Measurements from ENCODE around the gene CPXM1. TPM values are rescaled to one million over a fixed set of nuclear protein-coding genes. Genes with fewer than 3 reads are reported as not detected.

Gene CPXM1
- polyA plus RNA-seq, 2 donors, result 0.28 to 2.5 TPM

DNA sequence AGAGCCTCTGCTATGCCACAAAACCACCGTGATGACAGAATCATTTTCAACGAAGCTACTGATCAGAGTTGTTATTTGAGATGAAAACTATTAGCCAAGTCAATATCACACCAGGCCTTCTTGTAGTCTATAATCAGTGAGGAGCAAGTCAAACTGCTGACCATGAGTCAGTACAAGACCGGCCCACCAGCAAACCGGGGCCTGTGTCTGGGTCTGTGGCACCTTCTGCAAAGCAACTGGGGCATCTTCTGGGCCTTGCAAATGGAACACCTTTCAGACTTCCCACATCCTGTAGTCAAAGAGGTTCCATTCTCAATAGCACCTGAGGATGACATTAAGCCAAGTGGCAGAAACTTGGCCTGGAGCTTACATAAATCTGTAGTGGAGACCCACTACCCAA is 38.5 kb downstream of the CPXM1 start:
- Histone ChIP-seq H3K27ac (ENCODE audit: low read depth in 2 of 2, low read length in 1 of 2) (no peak overlapping the region), H3K36me3 (ENCODE audit: control insufficient read depth in 2 of 2, insufficient read depth in 2 of 2, low read length in 1 of 2) (no peaks in the 10 kb centered on the region), H3K9me3 (ENCODE audit: control insufficient read depth in 2 of 2, insufficient read depth in 1 of 2, low read depth in 1 of 2, low read length in 1 of 2) (peaks cover 0 to 3% of the 10 kb centered on the region in 2 donors), H3K27me3 (ENCODE audit: control insufficient read depth in 1 of 2, insufficient read depth in 2 of 2, low read length in 2 of 2) (no peaks in the 10 kb centered on the region), H3K4me3 (ENCODE audit: low read depth in 1 of 2, low read length in 2 of 2) (no peak overlapping the region), H3K4me1 (ENCODE audit: control insufficient read depth in 2 of 2, insufficient read depth in 2 of 2, low read length in 1 of 2) (peaks cover 0 to 3% of the 10 kb centered on the region in 2 donors)
- 91 to 93% methylated on average over 4 of the region's 4 CpGs for WGBS, 2 donors

DNA sequence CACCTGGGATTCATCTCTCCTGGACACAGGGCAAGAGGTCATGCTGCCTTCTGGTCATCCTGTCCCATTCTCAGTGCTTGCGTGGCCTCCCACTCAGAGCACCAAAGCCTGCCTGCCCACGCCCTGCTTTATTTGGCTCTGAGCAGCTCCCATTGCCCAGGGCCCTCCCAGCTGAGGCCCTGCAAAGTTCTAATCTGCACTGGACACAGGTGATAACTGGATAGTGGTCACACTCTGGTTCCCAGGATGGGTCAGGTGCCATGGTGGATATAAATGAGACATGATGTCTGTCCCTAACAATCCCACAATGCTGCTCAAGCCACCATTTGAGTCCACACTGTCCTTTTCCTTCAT is 39.5 kb downstream of the CPXM1 start:
- Histone ChIP-seq H3K27ac (ENCODE audit: low read depth in 2 of 2, low read length in 1 of 2) (no peak overlapping the region), H3K36me3 (ENCODE audit: control insufficient read depth in 2 of 2, insufficient read depth in 2 of 2, low read length in 1 of 2) (no peaks in the 10 kb centered on the region), H3K4me1 (ENCODE audit: control insufficient read depth in 2 of 2, insufficient read depth in 2 of 2, low read length in 1 of 2) (peaks cover 0 to 4% of the 10 kb centered on the region in 2 donors), H3K9me3 (ENCODE audit: control insufficient read depth in 2 of 2, insufficient read depth in 1 of 2, low read depth in 1 of 2, low read length in 1 of 2) (peaks cover 0 to 3% of the 10 kb centered on the region in 2 donors), H3K4me3 (ENCODE audit: low read depth in 1 of 2, low read length in 2 of 2) (no peak overlapping the region), H3K27me3 (ENCODE audit: control insufficient read depth in 1 of 2, insufficient read depth in 2 of 2, low read length in 2 of 2) (no peaks in the 10 kb centered on the region)
- WGBS, 2 donors, result 92 to 94% methylated on average over 2 of the region's 2 CpGs

DNA sequence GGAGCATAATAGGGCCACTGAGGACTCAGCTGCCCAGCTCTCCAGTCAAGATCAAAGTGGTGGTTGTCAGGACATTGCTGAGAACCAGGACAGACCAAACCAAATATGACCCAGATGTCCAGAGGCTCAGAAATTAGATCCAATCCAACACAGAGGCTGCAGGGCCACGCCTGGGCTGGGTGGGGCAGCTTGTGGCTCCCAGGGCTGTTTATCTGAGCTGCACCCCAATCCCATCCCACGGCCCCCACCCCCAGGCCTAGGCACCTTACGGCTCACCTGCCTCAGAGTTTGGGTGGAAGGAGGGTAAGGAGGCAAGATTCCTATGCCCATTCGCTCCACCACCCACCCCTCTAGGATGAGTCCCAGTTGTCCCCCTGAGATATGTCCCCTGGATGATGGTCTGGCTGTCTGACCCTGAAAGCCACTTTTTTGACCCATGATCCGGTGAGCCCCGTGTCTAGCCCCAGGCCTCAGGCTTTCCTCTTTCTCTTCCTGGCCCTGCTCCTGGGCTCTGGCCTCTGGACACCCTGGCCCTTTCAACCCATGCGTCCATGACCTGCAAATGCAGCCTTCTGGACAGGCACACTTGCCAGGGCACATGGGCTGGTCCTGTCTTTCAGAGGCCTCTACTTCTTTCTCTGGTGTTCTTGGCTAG is 40.0 kb downstream of the CPXM1 start:
- Histone ChIP-seq H3K27me3 (ENCODE audit: control insufficient read depth in 1 of 2, insufficient read depth in 2 of 2, low read length in 2 of 2) (no peaks in the 10 kb centered on the region), H3K36me3 (ENCODE audit: control insufficient read depth in 2 of 2, insufficient read depth in 2 of 2, low read length in 1 of 2) (no peaks in the 10 kb centered on the region), H3K9me3 (ENCODE audit: control insufficient read depth in 2 of 2, insufficient read depth in 1 of 2, low read depth in 1 of 2, low read length in 1 of 2) (peaks cover 0 to 3% of the 10 kb centered on the region in 2 donors), H3K27ac (ENCODE audit: low read depth in 2 of 2, low read length in 1 of 2) (no peak overlapping the region), H3K4me3 (ENCODE audit: low read depth in 1 of 2, low read length in 2 of 2) (no peak overlapping the region), H3K4me1 (ENCODE audit: control insufficient read depth in 2 of 2, insufficient read depth in 2 of 2, low read length in 1 of 2) (peaks cover 0 to 4% of the 10 kb centered on the region in 2 donors)
- WGBS, 2 donors, result 75 to 76% methylated on average over 7 of the region's 7 CpGs

DNA sequence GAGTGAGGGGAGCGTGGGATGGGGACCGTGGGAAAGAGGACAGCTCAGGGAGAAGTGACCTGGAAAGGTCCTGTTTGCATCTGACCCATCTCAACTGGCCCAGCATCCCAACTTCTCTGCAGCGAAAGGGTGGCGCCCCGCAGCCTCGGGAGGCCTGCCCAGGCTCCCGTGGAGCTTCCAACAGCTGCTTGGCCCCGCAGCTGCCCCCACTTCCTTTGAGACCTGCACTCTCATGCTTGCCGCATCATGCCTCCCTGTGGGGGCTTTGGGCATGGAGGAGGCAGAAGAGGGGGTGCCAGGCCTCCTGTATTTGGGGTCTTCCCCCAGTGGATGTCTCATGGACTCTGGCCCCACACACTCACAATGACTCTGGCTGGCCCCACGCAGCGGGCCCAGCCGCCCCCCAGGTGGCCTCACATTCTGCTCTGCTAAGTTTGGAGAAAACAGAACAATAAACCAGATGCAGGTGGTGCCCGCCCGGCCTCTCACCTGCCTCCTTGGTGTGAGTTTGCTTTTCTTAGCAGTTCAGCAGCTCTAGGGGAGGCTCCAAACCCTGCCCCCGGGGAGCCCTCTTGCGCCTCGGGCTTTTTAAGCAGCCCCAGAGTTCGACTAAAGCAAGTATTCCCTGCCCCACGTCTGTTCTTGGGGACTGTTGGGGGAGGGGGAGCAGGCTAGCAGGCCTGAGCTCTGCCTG is 40.7 kb downstream of the CPXM1 start:
- WGBS, 2 donors, result 65 to 69% methylated on average over 19 of the region's 19 CpGs
- H3K4me3 ChIP-seq (ENCODE audit: low read depth in 1 of 2, low read length in 2 of 2), result no peak overlapping the region
- H3K36me3 ChIP-seq (ENCODE audit: control insufficient read depth in 2 of 2, insufficient read depth in 2 of 2, low read length in 1 of 2), result no peaks in the 10 kb centered on the region
- peaks cover 0 to 4% of the 10 kb centered on the region in 2 donors for H3K4me1 ChIP-seq (ENCODE audit: control insufficient read depth in 2 of 2, insufficient read depth in 2 of 2, low read length in 1 of 2)
- no peaks in the 10 kb centered on the region for H3K27me3 ChIP-seq (ENCODE audit: control insufficient read depth in 1 of 2, insufficient read depth in 2 of 2, low read length in 2 of 2)
- H3K9me3 ChIP-seq (ENCODE audit: control insufficient read depth in 2 of 2, insufficient read depth in 1 of 2, low read depth in 1 of 2, low read length in 1 of 2), result peaks cover 0 to 3% of the 10 kb centered on the region in 2 donors
- H3K27ac ChIP-seq (ENCODE audit: low read depth in 2 of 2, low read length in 1 of 2), result no peak overlapping the region

DNA sequence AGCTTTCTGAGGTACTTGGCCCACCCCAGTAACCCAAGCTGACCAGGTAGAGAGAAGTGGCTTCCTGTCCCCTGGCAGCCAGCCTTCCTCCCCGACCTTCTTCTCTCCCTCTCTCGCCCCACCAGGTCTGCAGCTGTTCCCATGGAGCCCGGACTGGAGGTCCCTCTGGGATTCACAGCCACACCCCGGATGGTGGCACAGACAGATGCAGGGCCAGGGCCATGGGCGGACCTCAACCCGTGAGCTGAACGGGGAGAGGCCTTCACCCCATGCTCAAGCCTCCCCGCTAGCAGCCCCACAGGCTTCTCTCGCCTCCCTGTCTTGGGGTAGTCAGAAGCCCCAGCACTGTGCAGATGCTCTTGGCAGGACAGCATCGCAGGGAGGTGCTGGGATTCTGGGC is 41.3 kb downstream of the CPXM1 start:
- H3K27me3 ChIP-seq (ENCODE audit: control insufficient read depth in 1 of 2, insufficient read depth in 2 of 2, low read length in 2 of 2), result no peaks in the 10 kb centered on the region

DNA sequence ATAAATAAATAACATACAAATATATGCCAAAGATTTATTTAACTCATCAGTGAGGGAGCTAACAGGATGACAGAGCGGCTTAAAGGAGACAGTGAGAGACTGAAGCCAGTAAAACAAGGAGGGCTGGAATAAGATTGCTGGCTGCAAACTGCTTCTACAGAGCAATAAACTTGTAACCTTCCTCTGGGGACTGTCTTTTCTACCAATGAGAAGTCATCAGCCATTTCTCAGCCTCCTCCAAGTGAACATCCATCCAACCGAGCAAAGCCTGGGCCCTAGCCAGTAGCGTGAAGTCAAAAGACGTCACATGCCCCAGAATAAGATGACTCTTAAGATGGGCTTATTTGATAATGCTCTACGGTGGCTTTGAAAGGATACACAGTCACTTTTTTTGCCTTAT is 42.5 kb downstream of the CPXM1 start:
- H3K9me3 ChIP-seq (ENCODE audit: control insufficient read depth in 2 of 2, insufficient read depth in 1 of 2, low read depth in 1 of 2, low read length in 1 of 2), result no peaks in the 10 kb centered on the region
- peaks cover 0 to 6% of the 10 kb centered on the region in 2 donors for H3K4me1 ChIP-seq (ENCODE audit: control insufficient read depth in 2 of 2, insufficient read depth in 2 of 2, low read length in 1 of 2)
- 83 to 84% methylated on average over 5 of the region's 5 CpGs for WGBS, 2 donors
- H3K36me3 ChIP-seq (ENCODE audit: control insufficient read depth in 2 of 2, insufficient read depth in 2 of 2, low read length in 1 of 2), result no peaks in the 10 kb centered on the region
- H3K4me3 ChIP-seq (ENCODE audit: low read depth in 1 of 2, low read length in 2 of 2), result no peak overlapping the region
- no peak overlapping the region for H3K27ac ChIP-seq (ENCODE audit: low read depth in 2 of 2, low read length in 1 of 2)
- H3K27me3 ChIP-seq (ENCODE audit: control insufficient read depth in 1 of 2, insufficient read depth in 2 of 2, low read length in 2 of 2), result no peaks in the 10 kb centered on the region

More for the DNA sequence above, 41.3 kb downstream of the CPXM1 start:
- Histone ChIP-seq H3K36me3 (ENCODE audit: control insufficient read depth in 2 of 2, insufficient read depth in 2 of 2, low read length in 1 of 2) (no peaks in the 10 kb centered on the region), H3K9me3 (ENCODE audit: control insufficient read depth in 2 of 2, insufficient read depth in 1 of 2, low read depth in 1 of 2, low read length in 1 of 2) (peaks cover 0 to 2% of the 10 kb centered on the region in 2 donors), H3K4me3 (ENCODE audit: low read depth in 1 of 2, low read length in 2 of 2) (no peak overlapping the region), H3K27ac (ENCODE audit: low read depth in 2 of 2, low read length in 1 of 2) (no peak overlapping the region), H3K4me1 (ENCODE audit: control insufficient read depth in 2 of 2, insufficient read depth in 2 of 2, low read length in 1 of 2) (peaks cover 0 to 4% of the 10 kb centered on the region in 2 donors)
- 86 to 87% methylated on average over 10 of the region's 10 CpGs for WGBS, 2 donors

DNA sequence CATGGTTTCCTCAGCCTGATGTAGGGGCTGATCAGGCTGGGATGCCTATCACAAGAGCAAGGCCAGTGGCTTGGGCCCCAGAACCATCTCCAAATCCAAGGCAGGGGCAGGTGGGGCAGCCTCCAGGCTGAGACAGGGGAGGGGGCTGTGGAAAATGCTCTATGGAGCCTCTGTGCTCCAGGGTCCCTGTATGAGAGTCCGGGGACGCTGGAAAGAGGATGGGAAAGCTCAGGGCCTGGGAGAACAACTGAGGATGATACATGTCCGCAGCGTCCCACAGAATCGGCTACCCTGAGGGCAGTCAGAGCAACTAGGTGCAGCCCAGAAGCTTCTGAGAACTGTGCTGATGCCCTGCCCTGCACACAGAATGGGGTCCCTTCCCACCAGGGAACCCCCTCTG is 43.4 kb downstream of the CPXM1 start:
- Histone ChIP-seq H3K36me3 (ENCODE audit: control insufficient read depth in 2 of 2, insufficient read depth in 2 of 2, low read length in 1 of 2) (no peaks in the 10 kb centered on the region), H3K9me3 (ENCODE audit: control insufficient read depth in 2 of 2, insufficient read depth in 1 of 2, low read depth in 1 of 2, low read length in 1 of 2) (no peaks in the 10 kb centered on the region), H3K27ac (ENCODE audit: low read depth in 2 of 2, low read length in 1 of 2) (no peak overlapping the region), H3K4me1 (ENCODE audit: control insufficient read depth in 2 of 2, insufficient read depth in 2 of 2, low read length in 1 of 2) (peaks cover 5 to 12% of the 10 kb centered on the region in 2 donors), H3K4me3 (ENCODE audit: low read depth in 1 of 2, low read length in 2 of 2) (no peak overlapping the region), H3K27me3 (ENCODE audit: control insufficient read depth in 1 of 2, insufficient read depth in 2 of 2, low read length in 2 of 2) (no peaks in the 10 kb centered on the region)
- WGBS, 2 donors, result 87 to 92% methylated on average over 5 of the region's 5 CpGs

DNA sequence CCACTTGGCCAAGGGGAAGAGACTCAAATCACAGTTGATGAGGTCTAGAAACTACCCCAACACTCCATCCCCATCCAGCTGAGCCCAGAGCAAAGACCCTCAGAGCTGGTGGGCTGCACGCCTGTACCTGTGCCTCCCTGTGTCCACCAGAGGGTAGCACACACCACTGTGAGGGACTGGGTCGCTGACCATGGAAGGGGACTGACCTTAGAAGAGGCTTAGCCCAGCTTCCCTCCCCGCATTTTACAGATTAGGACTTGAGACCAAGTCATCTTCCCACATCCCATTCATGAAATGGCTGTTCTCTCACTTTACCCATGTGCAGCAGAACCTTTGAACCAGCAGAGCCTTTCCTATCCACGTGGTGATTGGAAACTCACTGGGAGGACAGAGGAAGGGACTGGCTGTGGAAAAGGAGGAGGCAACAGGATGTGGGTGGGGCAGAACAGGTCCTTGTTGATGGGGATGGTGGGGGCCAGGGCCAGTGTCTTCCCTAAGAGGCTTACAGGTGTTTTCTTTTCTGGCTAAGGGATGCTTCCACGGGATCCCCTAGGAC is 44.3 kb downstream of the CPXM1 start:
- 56 to 66% methylated on average over 5 of the region's 5 CpGs for WGBS, 2 donors
- no peaks in the 10 kb centered on the region for H3K9me3 ChIP-seq (ENCODE audit: control insufficient read depth in 2 of 2, insufficient read depth in 1 of 2, low read depth in 1 of 2, low read length in 1 of 2)
- no peak overlapping the region for H3K4me3 ChIP-seq (ENCODE audit: low read depth in 1 of 2, low read length in 2 of 2)
- H3K4me1 ChIP-seq (ENCODE audit: control insufficient read depth in 2 of 2, insufficient read depth in 2 of 2, low read length in 1 of 2), result peaks cover 9 to 12% of the 10 kb centered on the region in 2 donors
- H3K36me3 ChIP-seq (ENCODE audit: control insufficient read depth in 2 of 2, insufficient read depth in 2 of 2, low read length in 1 of 2), result no peaks in the 10 kb centered on the region
- no peaks in the 10 kb centered on the region for H3K27me3 ChIP-seq (ENCODE audit: control insufficient read depth in 1 of 2, insufficient read depth in 2 of 2, low read length in 2 of 2)
- no peak overlapping the region for H3K27ac ChIP-seq (ENCODE audit: low read depth in 2 of 2, low read length in 1 of 2)

DNA sequence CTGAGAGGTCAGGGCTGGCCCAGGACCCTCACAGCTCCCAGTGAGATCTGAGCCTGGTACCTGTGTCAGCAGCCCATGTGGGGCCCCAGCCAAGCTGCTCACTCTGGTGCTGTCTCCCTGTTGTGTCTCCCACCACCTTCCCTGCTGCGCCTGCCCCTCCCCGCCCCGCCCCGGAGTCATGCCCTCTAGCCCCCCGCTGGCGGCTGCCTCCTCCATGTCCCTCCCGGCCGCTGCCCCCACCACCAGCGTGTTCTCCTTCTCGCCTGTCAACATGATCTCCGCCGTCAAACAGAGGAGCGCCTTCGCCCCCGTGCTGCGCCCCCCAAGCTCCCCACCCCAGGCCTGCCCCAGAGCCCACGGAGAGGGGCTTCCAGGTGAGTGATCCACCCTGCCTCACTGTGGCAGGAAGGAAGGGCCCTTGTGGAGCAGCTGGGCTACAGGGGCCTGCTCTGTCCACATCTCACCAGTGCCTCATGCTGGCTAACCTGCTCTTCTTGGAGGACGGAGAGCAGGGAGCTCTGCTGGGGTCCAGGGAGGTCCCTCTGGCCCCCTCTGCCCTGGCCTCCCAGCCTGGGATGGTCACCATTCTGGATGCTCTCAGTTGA is 44.9 kb downstream of the CPXM1 start:
- H3K36me3 ChIP-seq (ENCODE audit: control insufficient read depth in 2 of 2, insufficient read depth in 2 of 2, low read length in 1 of 2), result no peaks in the 10 kb centered on the region
- H3K4me1 ChIP-seq (ENCODE audit: control insufficient read depth in 2 of 2, insufficient read depth in 2 of 2, low read length in 1 of 2), result peaks cover 9 to 12% of the 10 kb centered on the region in 2 donors
- 67 to 74% methylated on average over 14 to 18 of the region's 18 CpGs for WGBS, 2 donors
- H3K4me3 ChIP-seq (ENCODE audit: low read depth in 1 of 2, low read length in 2 of 2), result no peak overlapping the region
- H3K27ac ChIP-seq (ENCODE audit: low read depth in 2 of 2, low read length in 1 of 2), result no peak overlapping the region
- H3K9me3 ChIP-seq (ENCODE audit: control insufficient read depth in 2 of 2, insufficient read depth in 1 of 2, low read depth in 1 of 2, low read length in 1 of 2), result no peaks in the 10 kb centered on the region
- H3K27me3 ChIP-seq (ENCODE audit: control insufficient read depth in 1 of 2, insufficient read depth in 2 of 2, low read length in 2 of 2), result no peaks in the 10 kb centered on the region

All from esophagus (tissue), 2 donors.